ENCODE measurements around the gene MTA2.
A peak's percentile ranks its signal among the peaks of the same experiment; 100 is the strongest.
"Not testable (repeated sequence)": the region's sequence is repeated elsewhere in the genome, so short reads cannot be mapped to it uniquely, and the experiment has no call there.

MTA2 gene

DNA sequence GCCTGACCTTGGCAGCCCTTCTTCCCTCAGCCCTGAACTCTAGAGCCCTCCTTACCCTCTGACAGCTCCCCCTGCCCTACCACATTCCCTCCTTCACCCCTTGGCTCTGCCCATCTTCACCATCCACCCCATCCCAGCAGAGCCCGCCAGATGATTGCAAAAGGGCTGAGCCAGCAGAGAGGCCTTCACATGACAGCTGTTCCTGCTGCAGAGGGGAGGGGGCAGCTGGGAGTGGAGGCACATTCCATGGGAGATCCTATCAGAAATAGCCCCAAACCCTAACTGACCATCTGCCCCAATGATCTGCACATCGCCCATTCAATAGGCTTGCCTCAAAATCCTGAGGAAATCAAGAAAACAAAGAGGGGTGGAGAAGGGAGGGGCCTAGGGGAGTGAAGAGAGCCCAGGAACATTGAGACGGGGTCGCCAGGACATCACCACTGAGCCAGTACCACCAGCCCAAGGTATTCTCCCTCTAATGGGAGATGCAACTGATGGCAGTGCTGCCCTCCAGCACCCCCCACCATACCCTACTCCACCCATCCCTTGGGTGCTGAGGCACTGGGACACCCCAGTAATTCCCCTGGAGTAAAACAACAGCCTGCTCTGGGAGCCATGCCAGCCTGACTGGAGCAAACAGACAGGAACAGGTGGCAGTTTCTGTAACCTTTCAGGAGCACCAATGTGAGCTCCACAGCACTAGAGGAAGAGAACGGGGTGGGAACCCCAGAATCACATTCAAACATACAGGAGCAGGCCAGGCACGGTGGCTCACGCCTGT, 47.1 kb downstream of the MTA2 start:
- no peak overlapping the region for H3K4me3 ChIP-seq
- H3K27ac ChIP-seq, result peak overlapping the region; percentile 93 to 95
- TF ChIP-seq, protein P1, sequence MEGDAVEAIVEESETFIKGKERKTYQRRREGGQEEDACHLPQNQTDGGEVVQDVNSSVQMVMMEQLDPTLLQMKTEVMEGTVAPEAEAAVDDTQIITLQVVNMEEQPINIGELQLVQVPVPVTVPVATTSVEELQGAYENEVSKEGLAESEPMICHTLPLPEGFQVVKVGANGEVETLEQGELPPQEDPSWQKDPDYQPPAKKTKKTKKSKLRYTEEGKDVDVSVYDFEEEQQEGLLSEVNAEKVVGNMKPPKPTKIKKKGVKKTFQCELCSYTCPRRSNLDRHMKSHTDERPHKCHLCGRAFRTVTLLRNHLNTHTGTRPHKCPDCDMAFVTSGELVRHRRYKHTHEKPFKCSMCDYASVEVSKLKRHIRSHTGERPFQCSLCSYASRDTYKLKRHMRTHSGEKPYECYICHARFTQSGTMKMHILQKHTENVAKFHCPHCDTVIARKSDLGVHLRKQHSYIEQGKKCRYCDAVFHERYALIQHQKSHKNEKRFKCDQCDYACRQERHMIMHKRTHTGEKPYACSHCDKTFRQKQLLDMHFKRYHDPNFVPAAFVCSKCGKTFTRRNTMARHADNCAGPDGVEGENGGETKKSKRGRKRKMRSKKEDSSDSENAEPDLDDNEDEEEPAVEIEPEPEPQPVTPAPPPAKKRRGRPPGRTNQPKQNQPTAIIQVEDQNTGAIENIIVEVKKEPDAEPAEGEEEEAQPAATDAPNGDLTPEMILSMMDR (IDR thresholded peaks at IDR 0.05), result no peak
- no peak for DNase-seq (ENCODE audit: low spot score)

DNA sequence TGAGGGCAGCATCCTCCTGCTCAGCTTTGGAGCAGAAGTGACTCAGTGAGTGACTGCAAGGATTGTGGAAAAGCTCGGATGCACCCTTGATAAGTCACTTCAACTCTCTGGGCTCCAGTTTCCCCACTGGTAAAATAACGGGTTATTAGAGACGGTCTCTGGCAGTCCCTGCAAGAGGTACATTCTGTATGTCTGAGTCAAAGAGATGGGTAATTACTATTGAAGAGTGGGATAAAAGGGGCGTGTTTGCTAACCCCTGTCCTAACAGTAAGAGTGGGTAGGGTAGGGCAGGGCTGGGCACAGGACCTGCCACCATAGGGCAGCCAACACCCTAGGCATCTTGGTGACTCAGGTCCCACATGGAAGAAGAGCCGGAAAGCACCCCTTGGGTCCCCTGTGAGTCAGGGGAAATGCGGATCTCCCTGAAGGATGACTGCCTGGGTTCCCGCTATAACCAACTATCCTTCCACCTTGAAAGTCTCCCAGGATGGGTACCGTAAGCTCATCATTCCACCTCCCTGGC, 47.8 kb downstream of the MTA2 start:
- Histone ChIP-seq H3K4me3 (peak overlapping the region; percentile 57), H3K27ac (peak overlapping the region; percentile 93 to 95)
- DNase-seq (ENCODE audit: low spot score), result no peak
- TF ChIP-seq, protein P1 (IDR thresholded peaks at IDR 0.05), result no peak

DNA sequence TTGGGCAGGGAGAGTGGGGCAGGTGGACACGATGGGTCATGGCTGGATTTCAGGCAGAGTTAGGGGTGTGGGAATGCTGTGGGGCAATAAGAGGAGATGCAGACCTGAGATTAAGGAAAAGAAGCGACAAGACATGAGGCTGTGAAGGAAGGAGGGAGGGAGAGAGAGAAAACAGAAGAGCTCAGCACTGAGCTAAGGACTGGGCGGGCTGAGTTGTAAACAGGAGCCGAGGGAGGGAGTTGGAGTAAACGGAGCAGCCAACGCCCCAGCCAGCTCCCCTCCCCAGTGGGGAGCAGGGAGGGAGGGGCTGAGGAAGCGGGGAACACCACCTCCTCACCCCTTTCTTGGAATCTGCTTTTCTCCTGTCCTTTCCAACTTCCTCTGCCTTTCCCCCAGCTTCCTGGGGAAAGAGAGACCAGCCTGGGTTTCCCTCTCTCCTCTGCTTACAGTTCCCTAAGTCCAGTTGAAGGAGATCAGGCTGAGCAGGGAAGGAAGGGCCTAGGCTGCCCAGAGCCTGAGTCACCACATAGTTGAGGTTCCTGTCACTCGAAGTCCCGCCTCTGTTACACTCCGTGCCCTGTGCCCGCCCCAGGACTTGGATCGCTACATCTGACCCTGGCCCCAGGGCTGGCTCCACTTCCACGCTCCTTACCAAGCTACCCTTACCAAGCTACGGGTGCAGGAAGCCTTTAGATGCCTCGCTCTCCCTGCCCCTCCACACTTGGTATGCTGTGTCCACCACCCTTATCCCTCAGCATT, 48.4 kb downstream of the MTA2 start:
- TF ChIP-seq, protein P1 (IDR thresholded peaks at IDR 0.05), result no peak
- peak; percentile 96 for DNase-seq (ENCODE audit: low spot score)
- peak overlapping the region; percentile 57 for H3K4me3 ChIP-seq
- peak overlapping the region; percentile 93 to 95 for H3K27ac ChIP-seq

DNA sequence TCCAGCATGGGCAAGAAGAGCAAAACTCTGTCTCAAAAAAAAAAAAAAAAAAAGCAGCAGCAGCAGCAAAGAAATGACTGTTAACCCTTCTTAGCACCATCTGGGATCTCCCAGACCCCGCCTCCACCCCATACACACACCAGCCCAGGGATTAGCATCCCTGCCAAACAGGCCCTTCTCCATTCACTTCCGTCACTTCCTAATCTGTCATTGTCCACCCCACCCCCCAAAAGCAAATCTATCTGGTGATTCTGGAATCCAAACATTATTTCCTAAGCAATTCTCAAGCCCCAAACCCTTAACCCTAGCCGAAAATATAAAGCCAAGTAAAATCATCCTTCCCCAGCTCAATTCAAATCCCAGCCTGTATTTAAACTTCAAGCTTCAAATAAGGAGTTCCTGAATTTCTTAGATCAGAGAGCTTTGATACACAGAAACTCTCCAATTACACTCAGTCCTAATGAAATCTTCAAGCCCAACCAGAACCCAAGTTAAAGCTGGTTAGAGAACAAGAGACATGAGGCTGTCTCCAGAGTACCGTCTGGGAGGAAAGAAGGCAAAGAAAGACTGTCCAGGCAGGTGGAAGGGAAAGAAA, 49.1 kb downstream of the MTA2 start:
- Histone ChIP-seq H3K27ac (peak overlapping the region; percentile 93 to 95), H3K4me3 (peak overlapping the region; percentile 57)
- TF ChIP-seq, protein P1 (IDR thresholded peaks at IDR 0.05), result no peak
- DNase-seq (ENCODE audit: low spot score), result no peak

DNA sequence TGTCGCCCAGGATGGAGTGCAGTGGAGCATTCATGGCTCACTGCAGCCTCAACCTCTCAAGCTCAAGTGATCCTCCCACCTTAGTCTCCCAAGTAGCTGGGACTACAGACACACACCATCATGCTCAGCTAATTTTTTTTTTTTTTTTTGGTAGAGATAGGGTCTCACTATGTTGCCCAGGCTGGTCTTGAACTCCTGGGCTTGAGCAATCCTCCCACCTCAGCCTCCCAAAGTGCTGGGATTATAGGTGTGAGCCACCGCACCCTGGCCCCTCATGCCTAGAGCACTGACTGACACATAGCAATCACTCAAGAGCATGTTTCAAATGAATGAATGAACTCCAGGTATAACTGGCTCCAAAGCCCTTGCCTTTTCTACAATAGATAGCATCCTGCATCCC, 51.2 kb downstream of the MTA2 start:
- DNase-seq (ENCODE audit: low spot score); H3K4me3 ChIP-seq: not testable (repeated sequence)
- peak overlapping the region; percentile 93 to 95 for H3K27ac ChIP-seq

DNA sequence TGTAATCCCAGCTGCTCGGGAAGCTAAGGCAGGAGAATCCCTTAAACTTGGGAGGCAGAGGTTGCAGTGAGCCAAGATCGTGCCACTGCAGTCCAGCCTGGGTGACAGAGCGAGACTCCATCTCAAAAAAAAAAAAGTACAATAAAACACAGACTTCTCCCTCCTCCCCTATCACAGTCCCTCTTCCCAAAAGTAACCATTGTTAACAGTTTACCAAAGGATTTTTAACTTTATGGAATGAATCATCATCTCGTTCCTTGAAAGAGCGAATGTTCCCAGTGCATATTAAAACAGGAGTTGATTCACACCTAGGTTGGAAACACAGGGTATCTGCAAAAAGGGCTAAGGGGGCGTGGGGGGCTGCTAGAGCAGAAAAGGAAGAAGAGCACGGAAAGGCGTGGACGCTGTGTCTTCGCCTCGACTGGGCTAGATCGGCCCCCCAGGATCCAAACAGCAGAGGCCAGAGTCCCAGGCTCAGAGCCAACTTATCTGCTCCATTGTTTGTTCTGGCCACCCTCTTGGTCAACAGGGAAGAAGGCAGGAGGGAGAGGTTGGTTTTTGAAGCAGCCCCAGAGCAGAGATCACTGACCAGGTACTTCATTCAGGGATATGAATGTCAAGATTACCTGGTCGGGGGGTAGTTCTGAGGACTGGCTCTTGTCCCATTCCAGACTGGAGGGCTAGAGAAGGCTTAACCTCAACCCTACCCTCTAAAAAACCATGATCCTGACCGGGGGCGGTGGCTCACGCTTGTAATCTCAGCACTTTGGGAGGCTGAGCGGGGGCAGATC, 52.9 kb downstream of the MTA2 start:
- no peak for DNase-seq (ENCODE audit: low spot score)
- Histone ChIP-seq H3K4me3 (peak overlapping the region; percentile 33), H3K27ac (peak overlapping the region; percentile 89 to 100)
- TF ChIP-seq, protein P1 (IDR thresholded peaks at IDR 0.05), result no peak

Data from coronary artery (tissue), 2 donors.